HG03565 (cell line): Measurements from ENCODE around the gene CAPN5.
"Not testable (repeated sequence)": the region's sequence is repeated elsewhere in the genome, so short reads cannot be mapped to it uniquely, and the experiment has no call there.

ENCODE experiments used
- ATAC-seq: cut with Tn5 transposase; IDR thresholded peaks from one replicate; pipeline ENCODE4 v1.9.1; 2021; ENCODE audit warnings: mild to moderate bottlenecking, moderate library complexity; ENCODE audit not compliant: unreplicated experiment

Gene CAPN5

DNA sequence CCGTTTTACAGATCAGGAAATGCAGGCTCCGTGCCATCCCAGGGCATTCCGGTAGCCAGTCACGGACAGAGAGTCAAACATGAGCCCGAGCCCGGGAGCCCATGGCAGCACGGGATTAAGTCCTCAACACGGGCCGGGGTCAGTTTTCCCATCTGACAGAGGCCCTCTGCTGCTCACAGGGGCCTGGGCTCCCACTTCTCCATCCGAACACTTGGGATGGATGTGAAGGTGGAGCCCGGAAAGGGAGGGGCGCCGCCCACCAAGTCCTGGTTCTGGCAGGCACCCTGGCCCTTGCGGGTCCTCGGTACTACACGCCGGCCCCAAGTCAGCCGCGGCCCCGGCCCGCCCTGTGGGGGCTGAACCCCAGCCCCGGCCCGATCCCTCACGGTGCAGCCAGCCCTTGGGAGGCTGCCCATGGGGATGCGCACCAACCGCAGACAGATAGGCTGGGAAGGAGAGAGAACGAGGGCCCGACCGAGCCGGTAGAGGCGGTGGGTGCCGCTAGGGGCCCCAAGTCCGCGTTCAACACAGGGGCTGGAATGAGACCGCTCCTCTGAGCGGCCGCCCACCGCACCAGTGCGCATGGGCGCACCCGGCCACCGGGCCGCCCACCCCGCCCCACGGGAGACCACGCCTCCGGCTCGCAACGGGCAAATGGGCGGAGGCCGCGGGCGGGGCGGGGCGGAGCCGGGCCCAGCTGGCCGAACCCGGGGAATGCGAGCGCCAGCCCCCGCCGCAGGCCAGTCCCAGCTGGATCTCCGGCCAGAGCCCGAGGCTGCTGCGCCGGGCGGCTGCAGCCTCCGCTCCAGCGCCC lies at the start of gene CAPN5:
TSS of gene CAPN5 (plus strand) at position 743 of the 814 bp plus-strand sequence. CDS start 17,916 bp downstream, outside the sequence.
- ATAC-seq, result peak; percentile 78

DNA sequence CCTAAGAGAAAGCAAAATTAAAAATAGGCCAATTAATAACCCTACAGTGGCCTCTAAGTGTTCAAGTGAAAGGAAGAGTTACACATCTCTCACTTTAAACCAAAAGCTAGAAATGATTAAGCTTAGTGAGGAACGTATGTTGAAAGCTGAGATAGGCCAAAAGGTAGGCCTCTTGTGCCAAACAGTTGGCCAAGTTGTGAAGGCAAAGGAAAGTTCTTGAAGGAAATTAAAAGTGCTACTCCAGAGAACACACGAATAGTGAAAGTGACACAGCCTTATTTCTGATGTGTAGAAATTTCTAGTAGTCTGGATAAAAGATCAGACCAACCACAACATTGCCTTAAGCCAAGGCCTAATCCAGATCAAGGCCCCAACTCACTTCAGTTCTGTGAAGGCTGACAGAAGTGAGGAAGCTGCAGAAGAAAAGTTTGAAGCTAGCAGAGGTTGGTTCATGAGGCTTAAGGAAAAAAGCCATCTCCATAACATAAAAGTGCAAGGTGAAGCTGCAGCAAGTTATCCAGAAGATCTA lies 48.3 kb upstream of the CAPN5 start:
- not testable (repeated sequence) for ATAC-seq

DNA sequence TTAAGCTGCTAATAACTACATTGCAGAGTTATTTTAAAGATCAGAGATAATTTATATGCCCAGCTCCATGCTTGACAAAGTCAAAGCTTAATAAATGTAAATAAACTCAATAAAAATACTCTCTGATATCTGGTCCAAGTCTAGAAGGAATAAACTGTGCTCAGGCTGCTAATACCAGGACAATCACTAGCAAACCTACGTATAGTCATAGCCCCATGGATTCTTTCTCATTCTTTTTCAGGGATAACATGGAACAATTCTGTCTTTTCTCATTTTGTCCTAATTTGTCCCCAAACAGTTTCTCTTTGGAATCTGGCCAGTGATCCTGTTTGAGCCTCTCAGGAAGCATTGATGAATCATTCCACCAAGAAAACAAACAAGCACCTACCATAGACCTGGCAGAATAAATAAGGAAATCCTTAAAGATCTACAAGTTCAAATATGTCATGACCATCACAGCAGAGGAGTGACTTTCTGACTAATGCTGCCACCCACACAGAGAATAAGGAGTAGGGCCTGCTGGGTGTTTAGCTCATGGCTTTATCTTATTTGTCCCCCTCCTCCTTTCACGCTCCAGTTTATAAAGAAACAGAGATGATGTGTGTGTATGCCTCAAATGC lies 46.7 kb upstream of the CAPN5 start:
- ATAC-seq, result no peak

DNA sequence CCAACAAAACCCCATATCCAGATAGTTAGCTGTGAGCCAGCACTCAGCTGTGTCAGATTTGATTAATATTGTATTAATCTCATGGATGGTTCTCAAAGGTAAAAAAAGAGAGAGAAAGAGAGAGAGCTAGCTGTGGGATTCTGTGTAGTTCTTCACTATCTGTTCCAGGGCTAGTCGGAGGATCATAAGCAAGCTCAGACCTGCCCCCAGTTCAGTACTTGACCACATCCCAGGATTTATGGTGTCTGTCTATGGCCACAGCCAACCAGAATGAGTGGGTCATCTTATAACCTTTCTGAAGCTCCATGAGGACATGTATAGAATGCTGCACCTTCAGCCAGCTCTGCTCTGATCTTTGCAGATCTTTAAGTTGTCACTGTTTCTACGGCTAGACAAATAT lies 46.0 kb upstream of the CAPN5 start:
- no peak for ATAC-seq

DNA sequence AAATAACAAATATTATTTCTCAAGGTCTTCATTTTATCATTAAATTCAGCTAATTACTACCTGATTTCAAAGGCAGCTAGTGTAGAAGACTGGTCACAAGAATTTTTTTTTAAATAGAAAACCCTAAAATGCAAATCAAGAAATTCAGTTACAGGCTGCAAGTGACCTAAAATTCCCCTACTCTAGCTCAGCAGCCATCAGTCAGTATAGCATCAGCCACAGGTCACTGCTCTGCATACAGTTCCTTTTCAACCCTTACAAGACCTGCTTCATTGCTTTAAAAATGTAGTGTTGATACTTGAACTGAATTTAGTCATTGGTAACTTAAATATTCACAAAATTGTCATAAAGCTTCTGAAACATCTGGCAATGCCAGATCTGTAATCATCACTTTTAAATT lies 42.0 kb upstream of the CAPN5 start:
- no peak for ATAC-seq

DNA sequence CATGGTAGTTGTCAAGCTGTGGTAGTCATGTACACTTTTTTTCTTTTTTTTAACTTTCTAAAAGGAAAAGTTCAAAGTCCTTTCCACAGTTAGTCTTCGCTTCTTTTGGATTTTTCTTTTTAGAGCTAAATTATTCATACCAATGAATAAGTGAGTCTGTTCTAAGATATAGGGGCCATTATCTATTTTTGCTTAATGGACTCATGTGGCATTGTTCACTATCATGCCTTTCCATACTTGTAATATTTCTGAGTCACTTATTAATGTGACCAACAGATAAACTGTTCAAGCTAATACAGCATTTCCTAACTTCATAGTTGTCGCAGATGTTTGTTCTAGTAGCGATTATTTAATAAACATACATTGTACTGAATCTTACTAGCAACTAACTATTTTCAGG lies 40.5 kb upstream of the CAPN5 start:
- no peak for ATAC-seq

DNA sequence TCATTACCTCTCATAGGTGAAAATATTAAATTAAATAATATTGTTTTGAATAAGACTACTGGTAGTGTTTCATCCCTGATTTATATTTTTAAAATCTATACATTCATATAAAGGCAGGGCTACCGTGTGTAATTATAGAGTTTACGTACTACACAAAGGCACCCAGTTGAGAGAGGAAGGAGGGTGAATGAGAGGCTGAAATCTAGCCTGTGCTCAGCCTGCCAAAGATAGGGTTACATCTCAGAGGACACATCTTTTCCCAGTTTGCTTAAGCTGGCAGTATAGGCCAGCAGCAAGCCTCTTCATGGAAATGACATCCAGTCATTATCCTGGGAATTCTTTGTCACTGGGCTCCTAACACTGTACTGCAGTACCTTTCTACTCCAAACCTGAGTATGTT lies 40.0 kb upstream of the CAPN5 start:
- no peak for ATAC-seq

DNA sequence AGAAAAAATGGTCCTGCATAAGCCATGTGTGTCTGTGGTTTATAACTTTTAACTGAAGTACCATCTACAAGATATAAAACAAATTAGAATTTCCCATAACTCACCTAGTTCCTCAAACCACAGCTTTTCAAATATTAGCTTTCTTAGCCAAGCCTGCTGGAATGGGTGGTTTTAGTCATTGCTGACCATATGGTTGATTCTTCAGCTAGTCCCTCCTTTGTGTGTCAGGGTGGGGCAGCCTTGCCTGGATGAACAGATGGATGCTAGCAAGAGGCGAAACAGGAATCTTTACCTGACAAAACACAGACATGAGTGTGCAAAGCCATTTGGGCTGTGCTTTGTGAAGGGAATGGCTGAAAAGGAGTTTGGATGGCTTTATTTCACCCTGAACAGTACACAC lies 39.5 kb upstream of the CAPN5 start:
- ATAC-seq, result no peak

DNA sequence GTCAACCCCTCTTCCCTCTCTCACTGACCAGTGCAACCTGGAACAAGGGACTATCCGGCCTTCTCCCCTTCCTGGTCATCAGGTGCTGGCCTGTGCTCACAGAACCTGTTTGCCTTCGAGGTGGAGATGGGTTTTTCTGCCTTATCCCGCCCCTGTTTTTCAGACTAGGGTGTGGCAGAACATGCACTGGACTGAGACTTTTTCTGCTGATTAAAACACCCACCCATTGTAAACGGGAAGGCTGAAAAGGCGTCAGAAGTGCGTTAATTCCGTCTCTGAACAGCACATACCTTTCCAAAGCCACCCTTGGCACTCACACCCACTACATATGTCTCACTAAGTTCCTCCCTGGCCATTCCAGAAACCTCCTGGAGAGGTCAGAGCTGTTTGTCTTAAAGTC lies 36.9 kb upstream of the CAPN5 start:
- no peak for ATAC-seq

DNA sequence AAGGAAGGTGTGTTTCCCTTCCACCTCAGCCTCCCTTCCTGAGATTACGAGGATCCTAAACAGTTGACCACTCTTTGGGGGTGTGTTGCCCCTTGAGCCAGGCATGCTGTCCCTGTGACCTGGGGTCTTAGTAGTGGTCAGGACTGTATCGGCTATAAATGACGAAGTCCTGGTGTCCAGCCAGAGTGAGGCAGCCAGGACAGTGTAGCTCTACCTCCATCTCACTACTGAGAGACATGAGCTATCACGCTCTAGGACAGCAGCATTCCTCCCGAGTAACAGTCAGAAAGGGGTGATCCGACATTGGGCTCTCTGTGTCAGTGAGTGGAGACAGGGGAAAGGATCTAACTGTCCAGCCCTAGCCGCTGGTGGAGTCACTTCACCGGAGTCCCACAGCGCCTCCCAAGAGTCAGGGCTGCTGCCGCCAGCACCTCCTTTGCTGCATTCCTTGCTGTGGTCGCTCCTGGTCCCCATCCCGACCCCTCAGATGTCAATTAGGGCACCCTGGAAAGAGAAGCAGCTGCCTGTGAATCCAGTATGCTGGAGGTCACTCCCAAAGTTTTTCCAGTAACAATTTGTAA lies 35.8 kb upstream of the CAPN5 start:
- ATAC-seq, result no peak

DNA sequence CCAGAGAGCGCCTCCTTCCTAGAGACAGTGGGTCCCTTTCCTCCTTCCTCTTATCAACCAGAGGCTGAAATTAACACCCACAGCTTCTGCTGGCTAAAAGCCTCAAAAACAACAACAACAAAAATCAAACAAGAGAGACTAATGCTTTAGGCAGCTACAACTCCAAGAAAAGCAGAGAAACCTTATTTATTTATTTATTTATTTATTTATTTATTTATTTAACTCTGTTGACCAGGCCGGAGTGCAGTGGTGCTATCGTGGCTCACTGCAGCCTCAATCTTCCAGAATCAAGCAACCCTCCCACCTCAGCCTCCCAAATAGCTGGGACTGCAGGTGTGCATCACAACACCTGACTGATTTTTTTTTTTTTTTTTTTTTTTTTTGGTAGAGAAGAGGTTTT lies 35.2 kb upstream of the CAPN5 start:
- no peak for ATAC-seq

DNA sequence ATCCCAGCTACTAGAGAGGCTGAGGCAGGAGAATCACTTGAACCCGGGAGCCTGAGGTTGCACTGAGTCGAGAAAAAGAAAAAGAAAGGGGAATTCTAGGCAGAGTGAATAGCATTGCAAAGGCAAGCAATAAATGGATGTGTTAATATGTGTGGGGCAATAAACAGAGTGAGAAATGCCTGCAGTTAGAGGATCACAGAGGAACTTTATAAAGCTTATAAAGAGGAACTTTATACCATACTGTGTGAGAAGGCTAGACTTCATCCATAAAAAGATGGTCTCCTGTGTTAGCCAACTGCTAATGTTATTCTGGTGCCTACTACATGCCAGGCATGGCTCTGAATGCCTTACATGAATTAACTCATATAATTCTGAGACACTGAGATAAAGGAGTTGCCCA lies 31.7 kb upstream of the CAPN5 start:
- ATAC-seq, result no peak

DNA sequence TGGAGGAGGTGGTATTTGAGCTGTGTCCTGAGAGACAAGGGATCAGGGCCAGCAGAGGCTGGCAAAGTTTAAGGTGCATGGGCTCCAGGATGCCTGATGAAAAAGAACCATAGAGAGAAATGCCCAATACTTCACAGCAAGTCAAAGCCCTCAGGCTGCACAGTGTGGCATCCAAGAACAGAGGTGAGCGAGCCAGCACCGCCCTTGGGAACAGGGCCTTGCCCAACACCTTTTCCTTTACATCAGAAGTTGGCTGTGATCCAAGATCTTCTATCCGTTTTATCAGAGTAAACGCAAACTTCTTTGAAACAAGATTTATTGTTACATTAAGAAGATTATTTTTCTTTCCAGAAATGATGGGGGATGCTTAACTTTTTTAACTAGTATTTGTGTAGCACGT lies 31.2 kb upstream of the CAPN5 start:
- ATAC-seq, result no peak

DNA sequence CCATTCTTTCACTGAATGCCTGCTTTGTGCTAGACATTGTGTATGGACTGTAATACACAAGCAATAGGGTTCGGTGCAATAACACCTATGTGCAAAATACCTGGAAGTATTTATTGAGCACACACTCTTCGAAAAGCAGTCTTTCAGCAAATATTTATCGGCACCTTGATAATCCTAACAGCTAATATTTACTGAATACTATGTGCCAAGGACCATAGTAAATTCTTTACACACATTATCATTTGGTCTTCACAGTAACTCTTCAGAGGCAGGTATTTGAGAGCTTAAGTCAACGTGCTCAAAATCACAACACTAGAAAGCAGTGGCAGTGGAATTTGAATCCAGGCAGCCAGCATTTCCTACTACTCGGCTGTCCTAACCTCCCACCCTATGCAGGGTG lies 30.4 kb upstream of the CAPN5 start:
- no peak for ATAC-seq

DNA sequence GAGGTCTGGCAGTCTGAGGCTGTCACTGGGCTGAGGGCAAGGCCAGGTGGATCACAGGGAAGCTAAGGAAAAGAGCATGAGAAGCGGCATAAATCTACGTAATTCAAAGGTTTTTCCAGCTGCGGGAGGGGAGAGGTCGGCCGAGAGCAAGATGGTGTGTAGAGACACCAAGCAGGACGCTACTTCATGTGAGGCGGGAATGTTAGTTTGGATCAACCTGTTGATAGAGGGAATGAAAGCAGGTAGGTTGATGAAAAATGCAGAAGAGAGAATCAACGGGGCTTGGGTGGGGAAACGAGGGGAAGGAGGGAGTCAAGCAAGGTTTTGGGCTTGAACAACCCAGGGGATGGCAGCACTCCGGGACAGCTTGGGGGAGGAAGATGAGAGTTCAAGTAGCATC lies 29.7 kb upstream of the CAPN5 start:
- no peak for ATAC-seq

DNA sequence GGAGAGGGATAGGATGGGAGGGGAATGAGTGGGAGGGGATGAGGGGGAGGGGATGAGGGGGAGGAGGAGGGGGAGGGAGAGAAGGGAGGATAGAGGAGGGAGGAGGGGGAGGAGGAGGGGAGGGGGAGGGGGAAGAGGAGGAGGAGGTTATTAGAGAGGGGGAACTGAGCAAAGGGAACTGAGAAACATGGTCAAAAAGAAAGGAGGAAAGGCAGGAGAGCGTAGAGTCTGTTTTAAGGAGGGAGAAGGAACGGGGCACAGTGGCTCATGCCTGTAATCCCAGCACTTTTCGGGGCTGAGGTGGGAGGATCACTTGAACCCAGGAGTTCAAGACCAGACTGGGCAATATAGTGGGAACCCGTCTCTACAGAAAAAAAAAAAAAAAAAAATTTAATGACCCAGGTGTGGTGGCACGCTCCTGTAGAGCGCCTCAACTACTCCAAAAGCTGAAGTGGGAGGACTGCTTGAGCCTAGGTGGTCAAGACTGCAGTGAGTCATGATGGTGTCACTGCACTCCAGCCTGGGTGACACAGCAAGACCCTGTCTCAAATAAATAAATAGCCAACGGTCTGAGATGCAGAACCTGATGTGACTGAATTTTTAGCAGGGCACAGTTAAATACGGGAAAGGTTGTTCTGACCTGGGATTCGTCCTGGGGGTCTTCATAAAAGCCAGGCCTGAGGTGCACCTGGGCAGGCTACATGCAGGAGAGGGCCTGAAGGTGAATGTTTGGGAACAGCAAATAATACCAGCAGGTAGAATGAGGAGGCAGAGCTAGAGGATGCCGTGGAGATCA lies 28.5 kb upstream of the CAPN5 start:
- no peak for ATAC-seq

DNA sequence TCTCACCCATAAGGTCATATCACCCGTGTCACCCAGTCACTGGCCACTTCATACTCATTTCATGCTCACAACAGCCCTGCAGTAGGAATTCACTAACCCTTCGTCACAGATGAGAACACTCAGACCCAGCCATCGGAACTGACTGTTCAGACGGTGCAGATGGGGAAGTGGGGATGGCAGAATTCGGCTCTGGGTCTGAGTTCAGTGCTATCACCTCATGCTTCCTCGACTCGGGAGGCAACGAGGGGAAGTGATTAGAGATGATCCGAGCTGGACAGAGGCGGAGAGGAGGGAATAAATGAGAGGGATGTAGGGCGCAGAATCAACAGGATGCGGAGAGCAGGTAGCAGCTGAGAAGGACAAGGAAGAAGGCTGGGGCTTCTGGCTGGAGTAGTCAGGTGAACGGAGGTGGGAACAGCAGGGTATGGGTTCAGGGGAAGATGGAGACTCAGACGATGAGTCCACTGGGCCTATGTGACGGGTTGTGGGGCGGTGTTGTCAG lies 27.9 kb upstream of the CAPN5 start:
- no peak for ATAC-seq

DNA sequence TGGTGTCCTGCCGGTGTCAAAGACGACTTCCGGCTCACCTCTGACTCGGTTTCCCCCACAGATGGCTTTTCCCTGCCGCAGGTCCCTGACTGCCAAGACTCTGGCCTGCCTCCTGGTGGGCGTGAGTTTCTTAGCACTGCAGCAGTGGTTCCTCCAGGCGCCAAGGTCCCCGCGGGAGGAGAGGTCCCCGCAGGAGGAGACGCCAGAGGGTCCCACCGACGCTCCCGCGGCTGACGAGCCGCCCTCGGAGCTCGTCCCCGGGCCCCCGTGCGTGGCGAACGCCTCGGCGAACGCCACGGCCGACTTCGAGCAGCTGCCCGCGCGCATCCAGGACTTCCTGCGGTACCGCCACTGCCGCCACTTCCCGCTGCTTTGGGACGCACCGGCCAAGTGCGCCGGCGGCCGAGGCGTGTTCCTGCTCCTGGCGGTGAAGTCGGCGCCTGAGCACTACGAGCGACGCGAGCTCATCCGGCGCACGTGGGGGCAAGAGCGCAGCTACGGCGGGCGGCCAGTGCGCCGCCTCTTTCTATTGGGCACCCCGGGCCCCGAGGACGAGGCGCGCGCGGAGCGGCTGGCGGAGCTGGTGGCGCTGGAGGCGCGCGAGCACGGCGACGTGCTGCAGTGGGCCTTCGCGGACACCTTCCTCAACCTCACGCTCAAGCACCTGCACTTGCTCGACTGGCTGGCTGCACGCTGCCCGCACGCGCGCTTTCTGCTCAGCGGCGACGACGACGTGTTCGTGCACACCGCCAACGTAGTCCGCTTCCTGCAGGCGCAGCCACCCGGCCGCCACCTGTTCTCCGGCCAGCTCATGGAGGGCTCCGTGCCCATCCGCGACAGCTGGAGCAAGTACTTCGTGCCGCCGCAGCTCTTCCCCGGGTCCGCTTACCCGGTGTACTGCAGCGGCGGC lies 27.0 kb upstream of the CAPN5 start:
- no peak for ATAC-seq

DNA sequence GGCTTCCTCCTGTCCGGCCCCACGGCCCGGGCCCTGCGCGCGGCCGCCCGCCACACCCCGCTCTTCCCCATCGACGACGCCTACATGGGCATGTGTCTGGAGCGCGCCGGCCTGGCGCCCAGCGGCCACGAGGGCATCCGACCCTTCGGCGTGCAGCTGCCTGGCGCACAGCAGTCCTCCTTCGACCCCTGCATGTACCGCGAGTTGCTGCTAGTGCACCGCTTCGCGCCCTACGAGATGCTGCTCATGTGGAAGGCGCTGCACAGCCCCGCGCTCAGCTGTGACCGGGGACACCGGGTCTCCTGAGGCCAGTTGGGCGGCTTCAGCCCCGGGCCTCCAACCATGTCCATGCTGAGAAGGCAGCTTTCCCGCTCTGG lies 26.4 kb upstream of the CAPN5 start:
- no peak for ATAC-seq

DNA sequence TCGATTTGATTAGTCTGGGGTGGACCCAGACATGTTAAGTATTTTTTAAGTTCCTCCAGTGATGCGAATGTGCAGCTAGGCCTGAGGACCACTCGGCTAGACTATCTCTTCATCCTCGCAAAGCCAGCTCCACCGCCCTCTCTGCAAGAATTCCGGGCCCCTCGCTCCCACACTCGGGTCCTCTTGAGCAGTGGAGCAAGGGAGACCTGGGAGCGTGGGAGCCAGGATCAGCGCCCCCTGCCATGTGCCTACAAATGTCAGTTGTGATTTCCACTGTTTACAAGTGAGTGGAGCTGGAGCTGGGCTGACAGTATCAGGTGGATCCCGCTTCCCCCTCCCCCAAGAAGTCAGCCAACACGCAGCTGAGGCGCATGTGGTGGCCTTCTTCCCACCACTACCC lies 25.9 kb upstream of the CAPN5 start:
- ATAC-seq, result no peak
